ENCODE measurements around the gene ABHD16A.

The ABHD16A gene

DNA sequence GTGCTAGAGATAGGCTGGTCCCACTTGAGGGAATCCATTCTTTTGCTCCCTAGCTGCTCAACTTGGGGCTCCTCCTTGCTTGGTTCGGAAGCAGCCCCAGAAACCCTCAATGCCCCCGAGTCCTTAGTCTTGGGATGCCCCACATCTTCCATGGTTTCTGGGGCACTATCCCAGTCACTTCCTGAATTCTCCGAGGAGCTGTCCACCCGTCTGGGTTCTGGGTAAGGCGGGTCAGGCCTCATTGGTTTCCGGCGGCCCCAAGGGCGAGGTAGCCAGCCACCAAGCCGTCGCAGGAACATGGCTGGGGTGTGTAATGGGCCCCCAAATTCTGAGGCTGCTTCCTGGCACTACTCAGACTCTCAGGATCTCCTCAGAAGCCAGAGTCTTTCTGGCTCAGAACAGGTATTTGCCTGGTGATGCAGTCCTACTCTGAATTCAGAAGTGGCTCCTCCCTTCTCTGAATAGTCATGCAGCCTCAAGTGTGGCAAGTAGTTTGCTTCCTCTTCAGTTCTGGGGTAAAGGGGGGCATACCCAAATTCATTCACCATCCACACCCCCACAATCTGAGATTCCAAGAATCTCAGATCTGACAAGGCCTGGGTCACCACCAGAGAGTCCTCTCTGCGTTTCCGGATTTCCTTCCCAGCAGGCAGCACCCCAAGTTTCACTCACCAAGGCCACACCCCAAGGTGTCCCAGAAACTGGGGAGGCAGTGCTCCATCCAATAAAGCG is 43.3 kb downstream of the ABHD16A start:
- TF ChIP-seq, protein P1, sequence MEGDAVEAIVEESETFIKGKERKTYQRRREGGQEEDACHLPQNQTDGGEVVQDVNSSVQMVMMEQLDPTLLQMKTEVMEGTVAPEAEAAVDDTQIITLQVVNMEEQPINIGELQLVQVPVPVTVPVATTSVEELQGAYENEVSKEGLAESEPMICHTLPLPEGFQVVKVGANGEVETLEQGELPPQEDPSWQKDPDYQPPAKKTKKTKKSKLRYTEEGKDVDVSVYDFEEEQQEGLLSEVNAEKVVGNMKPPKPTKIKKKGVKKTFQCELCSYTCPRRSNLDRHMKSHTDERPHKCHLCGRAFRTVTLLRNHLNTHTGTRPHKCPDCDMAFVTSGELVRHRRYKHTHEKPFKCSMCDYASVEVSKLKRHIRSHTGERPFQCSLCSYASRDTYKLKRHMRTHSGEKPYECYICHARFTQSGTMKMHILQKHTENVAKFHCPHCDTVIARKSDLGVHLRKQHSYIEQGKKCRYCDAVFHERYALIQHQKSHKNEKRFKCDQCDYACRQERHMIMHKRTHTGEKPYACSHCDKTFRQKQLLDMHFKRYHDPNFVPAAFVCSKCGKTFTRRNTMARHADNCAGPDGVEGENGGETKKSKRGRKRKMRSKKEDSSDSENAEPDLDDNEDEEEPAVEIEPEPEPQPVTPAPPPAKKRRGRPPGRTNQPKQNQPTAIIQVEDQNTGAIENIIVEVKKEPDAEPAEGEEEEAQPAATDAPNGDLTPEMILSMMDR (IDR thresholded peaks at IDR 0.05) = no peak
- Histone ChIP-seq H3K4me3 (peak overlapping the region; percentile 97), H3K27ac (peak overlapping the region; percentile 90 to 95)
- no peak for DNase-seq (ENCODE audit: low spot score)

DNA sequence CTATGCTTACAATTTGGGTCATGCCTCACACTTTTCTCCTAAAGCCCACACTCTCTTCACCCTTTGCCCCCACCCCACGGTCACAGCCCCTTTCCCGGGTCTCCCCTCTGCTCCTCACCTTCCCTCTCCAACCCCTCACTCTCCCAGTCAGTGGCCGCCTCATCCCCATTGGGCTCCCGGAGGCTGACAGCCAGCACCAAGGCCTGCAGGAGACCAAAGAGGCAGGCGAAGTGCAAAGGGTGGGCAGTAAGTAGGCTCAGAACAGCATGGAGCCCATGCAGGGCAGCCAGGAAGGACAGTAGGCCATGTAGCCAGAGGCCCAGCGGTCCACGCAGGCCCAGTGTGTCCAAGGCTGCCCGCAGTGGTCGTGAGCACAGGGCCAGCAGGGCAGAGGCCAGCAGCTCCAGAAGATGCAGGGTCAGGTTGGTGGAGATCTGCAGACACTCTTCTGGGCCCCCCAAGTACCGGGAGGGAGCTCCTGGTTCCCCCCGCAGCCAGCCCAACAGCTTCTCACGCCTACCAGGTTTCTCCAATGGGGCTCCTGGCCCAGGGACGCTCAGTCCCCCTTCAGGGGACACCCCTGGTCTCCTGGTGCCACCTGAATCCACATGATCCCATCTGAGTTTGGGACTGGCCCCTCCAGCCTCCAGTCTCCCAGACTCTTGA is 44.0 kb downstream of the ABHD16A start:
- TF ChIP-seq, protein P1 (IDR thresholded peaks at IDR 0.05) = no peak
- H3K4me3 ChIP-seq = peak overlapping the region; percentile 97
- DNase-seq (ENCODE audit: low spot score) = no peak
- peak overlapping the region; percentile 90 to 95 for H3K27ac ChIP-seq

- TF ChIP-seq, protein P1 (IDR thresholded peaks at IDR 0.05) = no peak
- Histone ChIP-seq H3K27ac (no peak overlapping the region), H3K4me3 (no peak overlapping the region)
- DNase-seq (ENCODE audit: low spot score) = no peak
These were observed 44.9 kb downstream of the ABHD16A start for GRCh38 chr6:31658158-31658688.

DNA sequence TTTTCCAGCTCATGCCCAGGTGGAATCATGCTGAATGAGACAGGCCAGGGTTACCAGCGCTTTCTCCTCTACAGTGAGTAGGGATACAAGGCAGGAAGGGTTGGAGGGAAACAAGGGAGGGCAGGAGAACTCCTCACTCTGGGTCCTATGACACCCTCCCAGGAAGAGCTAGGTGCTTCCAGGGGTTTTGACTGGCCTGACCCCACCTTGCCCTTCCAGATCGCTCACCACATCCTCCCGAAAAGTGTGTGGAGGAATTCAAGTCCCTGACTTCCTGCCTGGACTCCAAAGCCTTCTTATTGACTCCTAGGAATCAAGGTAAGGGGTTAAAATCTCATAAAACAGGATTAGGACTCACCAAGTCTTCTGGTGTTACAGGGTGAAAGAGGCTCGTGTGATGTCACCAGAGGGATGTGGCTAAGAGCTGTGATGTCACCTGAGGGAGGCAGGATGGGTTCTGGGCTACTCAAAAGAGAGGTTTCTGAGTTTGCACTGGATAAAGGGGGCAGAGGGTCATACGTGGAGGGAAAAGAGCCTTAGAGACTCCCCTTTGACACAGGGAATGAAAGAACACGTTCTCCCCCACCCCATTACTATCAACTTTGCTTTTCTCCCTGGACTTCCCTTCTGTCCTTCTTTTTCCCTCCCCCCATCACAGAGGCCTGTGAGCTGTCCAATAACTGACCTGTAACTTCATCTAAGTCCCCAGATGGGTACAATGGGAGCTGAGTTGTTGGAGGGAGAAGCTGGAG is 45.5 kb downstream of the ABHD16A start:
- no peak overlapping the region for H3K4me3 ChIP-seq

DNA sequence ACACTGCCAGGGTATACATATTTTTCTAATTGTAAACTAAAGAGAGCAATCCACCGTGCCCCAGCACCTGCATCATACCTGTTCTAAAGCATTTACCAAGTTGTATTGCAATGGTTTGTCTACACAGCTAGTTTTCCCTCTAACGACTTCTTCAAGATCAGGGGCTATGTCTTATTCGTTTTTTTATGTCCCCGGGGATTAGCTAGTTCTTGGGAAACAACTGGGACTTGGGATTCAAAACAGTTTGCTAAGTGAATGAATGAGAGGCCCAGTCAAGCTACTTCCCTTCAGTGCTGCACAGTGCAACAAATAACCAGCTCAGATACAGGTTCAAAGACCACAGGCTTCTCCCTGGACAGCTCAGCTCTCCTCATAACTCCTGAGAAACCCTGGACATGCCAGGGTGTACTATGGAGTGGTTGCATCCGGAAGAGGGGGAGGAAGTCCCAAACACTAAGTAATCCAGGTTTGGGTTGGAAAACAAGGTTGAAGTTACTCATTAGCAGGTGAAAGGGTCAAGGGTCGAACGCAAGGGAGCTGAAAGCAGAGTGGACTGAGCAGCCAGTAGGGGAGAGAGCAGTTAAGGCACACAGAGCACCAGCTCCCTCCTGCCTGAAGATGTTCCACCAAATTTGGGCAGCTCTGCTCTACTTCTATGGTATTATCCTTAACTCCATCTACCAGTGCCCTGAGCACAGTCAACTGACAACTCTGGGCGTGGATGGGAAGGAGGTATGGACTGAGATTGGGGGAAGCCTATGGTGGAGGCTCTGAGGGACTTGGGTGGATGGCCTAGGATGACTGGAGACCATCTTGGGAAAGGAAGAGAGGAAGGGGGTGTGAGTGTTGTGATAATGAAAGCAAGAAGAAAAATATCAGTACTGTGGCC is 47.5 kb downstream of the ABHD16A start, which contains the start of gene APOM:
APOM (plus strand) TSS at position 546 of the 889 bp plus-strand sequence; CDS start at position 619, 73 bp downstream.
- H3K4me3 ChIP-seq = no peak within 1 kb of the TSS
- no peak for DNase-seq (ENCODE audit: low spot score)
- TF ChIP-seq, protein P1 (IDR thresholded peaks at IDR 0.05) = no peak
- no peak within 1 kb of the TSS for H3K27ac ChIP-seq

More for the DNA sequence above, 45.5 kb downstream of the ABHD16A start:
- H3K27ac ChIP-seq = no peak overlapping the region
- TF ChIP-seq, protein P1 (IDR thresholded peaks at IDR 0.05) = no peak
- no peak for DNase-seq (ENCODE audit: low spot score)

Measured in coronary artery (tissue), 2 donors.